Panc1 (cell line): ENCODE results near the gene AIF1. TPM values are rescaled to one million over a fixed set of nuclear protein-coding genes. Genes with fewer than 3 reads are reported as not detected.

Experiments used
- ATAC-seq: fragments of 200-7000 bp; cut with Tn5 transposase; 2 replicates; pipeline ENCODE4 v1.9.1; 2020; ENCODE audit warnings: mild to moderate bottlenecking, moderate library complexity
- Bru-seq: library from RNA; stranded (reverse); fragments of 400-500 nt; gene quantifications from one replicate; lab custom pipeline; 2021; lab: Mats Ljungman, UMichigan
- BruChase-seq, 2 experiments: library from RNA; stranded (reverse); fragments of 400-500 nt; gene quantifications; one replicate each; lab custom pipeline; 2021; lab: Mats Ljungman, UMichigan
- BruUV-seq: library from RNA; stranded (reverse); fragments of 400-500 nt; replicated peaks from 2 replicates; lab custom pipeline; 2021; lab: Mats Ljungman, UMichigan
- CTCF ChIA-PET: fragments of 300-600 bp; sonication (Branson Sonifier 250); formaldehyde crosslinking; loops from one replicate; lab custom pipeline; 2022; ENCODE audit warnings: antibody characterized with exemption; lab: Charles Lee
- POLR2A ChIA-PET: fragments of 300-600 bp; sonication (Branson Sonifier 250); formaldehyde crosslinking; loops from one replicate; lab custom pipeline; 2022; ENCODE audit warnings: antibody characterized with exemption; lab: Charles Lee
- DNase-seq: peaks from one replicate; pipeline ENCODE4 v3.0.0-alpha.2; 2010; ENCODE audit warnings: low read depth, low spot score
- H3K27ac ChIP-seq: 2 replicates; pipeline ENCODE4 v1.5.1; 2011; ENCODE audit warnings: mild to moderate bottlenecking, low read length, inconsistent platforms
- H3K27me3 ChIP-seq: fragments of 200-500 bp; sonication (Bioruptor generic); 2 replicates; pipeline ENCODE4 v1.6.0; 2014; ENCODE audit warnings: low read length, inconsistent platforms; ENCODE audit not compliant: control insufficient read depth, insufficient read depth
- H3K36me3 ChIP-seq: fragments of 200-500 bp; sonication (Bioruptor generic); 2 replicates; pipeline ENCODE4 v1.5.1; 2014; ENCODE audit warnings: inconsistent platforms, mild to moderate bottlenecking, low read length, moderate library complexity; ENCODE audit not compliant: control insufficient read depth, insufficient read depth
- H3K4me1 ChIP-seq: 2 replicates; pipeline ENCODE4 v1.5.1; 2011; ENCODE audit warnings: inconsistent platforms, mild to moderate bottlenecking, low read length, moderate library complexity; ENCODE audit not compliant: control insufficient read depth, insufficient read depth
- H3K4me3 ChIP-seq, 2 experiments: 2 replicates each; pipeline ENCODE4 v1.5.1; 2011 to 2012; ENCODE audit warnings: low read depth in 2 of 2, low read length in 2 of 2, mild to moderate bottlenecking in 2 of 2, inconsistent platforms in 1 of 2, moderate library complexity in 1 of 2
- H3K9me3 ChIP-seq: fragments of 200-500 bp; sonication (Bioruptor generic); 2 replicates; pipeline ENCODE4 v1.5.1; 2014; ENCODE audit warnings: low read depth, mild to moderate bottlenecking, inconsistent platforms, low read length, moderate library complexity; ENCODE audit not compliant: control insufficient read depth, insufficient read depth
- POLR2AphosphoS5 ChIP-seq: IDR thresholded peaks from 2 replicates; pipeline ENCODE4 v1.6.1; 2012; ENCODE audit warnings: mild to moderate bottlenecking, low read depth, low read length, moderate library complexity
- SIN3A ChIP-seq: IDR thresholded peaks from 2 replicates; pipeline ENCODE4 v1.6.1; 2012; ENCODE audit warnings: low read depth, mild to moderate bottlenecking, low read length, moderate library complexity, borderline replicate concordance; ENCODE audit not compliant: insufficient read depth
- TCF7L2 ChIP-seq: IDR thresholded peaks from 2 replicates; pipeline ENCODE4 v1.6.1; 2011; ENCODE audit warnings: mild to moderate bottlenecking, low read depth, low read length, inconsistent platforms
- in situ Hi-C: cut with HindIII; loops from 2 replicates; pipeline ENCODE4 v1.10.0; 2016; ENCODE audit warnings: low sequenced_read_pairs, low pct_unique_long_range_greater_than_20kb
- intact Hi-C: fragments of 100-400 bp; cut with micrococcal nuclease; formaldehyde crosslinking; loops from one replicate; pipeline ENCODE4 v1.10.0; 2022; ENCODE audit not compliant: unreplicated experiment
- long read RNA-seq: library from polyadenylated mRNA; unstranded; transcript quantifications from one replicate; pipeline ENCODE4 v2.0.0, GENCODE V29; 2021; ENCODE audit not compliant: unreplicated experiment
- polyA plus RNA-seq: library from polyadenylated mRNA; unstranded; fragments of >200 nt; gene quantifications from one replicate; pipeline ENCODE4 v1.2.1, GENCODE V29; 2012; ENCODE audit warnings: missing spikeins; ENCODE audit not compliant: insufficient read length
- total RNA-seq: library from RNA; stranded (reverse); gene quantifications from one replicate; pipeline ENCODE4 v1.2.1, GENCODE V29; 2021; ENCODE audit not compliant: unreplicated experiment
- TF ChIP-seq, protein P1 (sequence below), 2 experiments: IDR thresholded peaks; 2 replicates each; pipeline ENCODE4 v1.6.1; 2011 to 2012; ENCODE audit warnings: low read depth in 2 of 2, control low read depth in 1 of 2, low read length in 1 of 2, mild to moderate bottlenecking in 1 of 2, moderate library complexity in 1 of 2; ENCODE audit not compliant: insufficient read depth in 1 of 2
- TF ChIP-seq, protein P2 (sequence below): fragments of 450-650 bp; IDR thresholded peaks from 2 replicates; pipeline ENCODE4 v1.5.1; 2017; ENCODE audit warnings: mild to moderate bottlenecking

The AIF1 gene
- total RNA-seq (0.44 TPM), Bru-seq, nascent RNA (not detected), BruChase-seq, experiment 1, labeled RNA remaining after a 2-hour chase (not detected), BruChase-seq, experiment 2, labeled RNA remaining after a 6-hour chase (not detected)
- not detected for polyA plus RNA-seq
- long read RNA-seq, result 0 reads

DNA sequence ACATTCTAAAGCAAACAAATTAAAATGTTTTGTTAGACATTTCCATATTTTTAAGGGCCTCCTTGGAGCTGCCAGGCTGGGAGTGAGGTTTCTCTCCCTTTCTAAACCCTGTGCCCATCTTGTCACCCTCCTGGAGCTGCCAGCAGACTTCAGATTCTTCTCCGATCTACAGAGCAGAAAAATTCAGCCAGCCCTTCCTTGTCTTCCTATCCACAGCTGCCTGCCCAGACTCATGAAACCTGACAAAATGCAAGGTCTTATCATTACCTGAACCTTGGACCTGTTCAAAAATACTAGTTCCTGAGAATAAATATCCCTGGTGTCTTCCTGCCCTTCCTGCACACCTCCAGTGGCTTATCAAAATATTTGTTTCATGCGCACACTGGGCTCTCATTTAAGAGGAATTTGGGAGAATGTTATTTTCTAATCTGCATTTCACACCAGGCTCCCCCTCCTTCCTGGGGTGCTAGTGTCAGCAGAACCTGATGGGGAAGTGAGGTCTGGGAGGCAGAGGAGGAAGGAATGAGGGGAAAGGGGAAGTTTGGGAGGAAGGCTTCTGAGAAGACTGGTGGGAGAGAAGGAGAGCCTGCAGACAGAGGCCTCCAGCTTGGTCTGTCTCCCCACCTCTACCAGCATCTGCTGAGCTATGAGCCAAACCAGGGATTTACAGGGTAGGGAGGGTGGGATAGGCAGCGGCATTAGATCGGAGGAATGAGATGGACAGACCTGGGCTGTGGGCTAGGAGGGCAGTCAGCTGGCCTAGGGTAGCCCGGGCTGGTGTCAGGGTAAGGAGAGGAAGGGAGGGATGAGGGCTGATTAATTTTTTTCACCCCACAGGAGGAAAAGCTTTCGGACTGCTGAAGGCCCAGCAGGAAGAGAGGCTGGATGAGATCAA lies at the start of gene AIF1:
TSS of gene AIF1 (plus strand) at position 551 of the 895 bp plus-strand sequence. CDS start at position 647, 96 bp downstream.
- intact Hi-C loops, result no loop called here
- Histone ChIP-seq H3K4me1 (0 out of 2 replicates have a peak, but pooled peaks cover 3% of the 10 kb centered on the region), H3K4me3 (no peak within 1 kb of the TSS), H3K27ac (no peak within 1 kb of the TSS), H3K9me3 (no peaks in the 10 kb centered on the region), H3K36me3 (no peaks in the 10 kb centered on the region), H3K27me3 (no peaks in the 10 kb centered on the region)
- POLR2A ChIA-PET, result no interaction called here
- CTCF ChIA-PET, result interaction anchor here (0.6 kb wide), 1 partner anchor 173 kb away, joined by 3 read pairs; no protein-coding TSS in a partner anchor
- BruUV-seq, result no TSS peak
- DNase-seq (no peak), ATAC-seq (no peak)
- TF ChIP-seq, protein P1, sequence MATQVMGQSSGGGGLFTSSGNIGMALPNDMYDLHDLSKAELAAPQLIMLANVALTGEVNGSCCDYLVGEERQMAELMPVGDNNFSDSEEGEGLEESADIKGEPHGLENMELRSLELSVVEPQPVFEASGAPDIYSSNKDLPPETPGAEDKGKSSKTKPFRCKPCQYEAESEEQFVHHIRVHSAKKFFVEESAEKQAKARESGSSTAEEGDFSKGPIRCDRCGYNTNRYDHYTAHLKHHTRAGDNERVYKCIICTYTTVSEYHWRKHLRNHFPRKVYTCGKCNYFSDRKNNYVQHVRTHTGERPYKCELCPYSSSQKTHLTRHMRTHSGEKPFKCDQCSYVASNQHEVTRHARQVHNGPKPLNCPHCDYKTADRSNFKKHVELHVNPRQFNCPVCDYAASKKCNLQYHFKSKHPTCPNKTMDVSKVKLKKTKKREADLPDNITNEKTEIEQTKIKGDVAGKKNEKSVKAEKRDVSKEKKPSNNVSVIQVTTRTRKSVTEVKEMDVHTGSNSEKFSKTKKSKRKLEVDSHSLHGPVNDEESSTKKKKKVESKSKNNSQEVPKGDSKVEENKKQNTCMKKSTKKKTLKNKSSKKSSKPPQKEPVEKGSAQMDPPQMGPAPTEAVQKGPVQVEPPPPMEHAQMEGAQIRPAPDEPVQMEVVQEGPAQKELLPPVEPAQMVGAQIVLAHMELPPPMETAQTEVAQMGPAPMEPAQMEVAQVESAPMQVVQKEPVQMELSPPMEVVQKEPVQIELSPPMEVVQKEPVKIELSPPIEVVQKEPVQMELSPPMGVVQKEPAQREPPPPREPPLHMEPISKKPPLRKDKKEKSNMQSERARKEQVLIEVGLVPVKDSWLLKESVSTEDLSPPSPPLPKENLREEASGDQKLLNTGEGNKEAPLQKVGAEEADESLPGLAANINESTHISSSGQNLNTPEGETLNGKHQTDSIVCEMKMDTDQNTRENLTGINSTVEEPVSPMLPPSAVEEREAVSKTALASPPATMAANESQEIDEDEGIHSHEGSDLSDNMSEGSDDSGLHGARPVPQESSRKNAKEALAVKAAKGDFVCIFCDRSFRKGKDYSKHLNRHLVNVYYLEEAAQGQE (IDR thresholded peaks at IDR 0.05; ENCODE audit: insufficient read depth in 1 of 2, low read depth in 2 of 2, low read length in 1 of 2), result no peak
- TF ChIP-seq POLR2AphosphoS5 (no peak), SIN3A (no peak), TCF7L2 (no peak)
- TF ChIP-seq, protein P2, sequence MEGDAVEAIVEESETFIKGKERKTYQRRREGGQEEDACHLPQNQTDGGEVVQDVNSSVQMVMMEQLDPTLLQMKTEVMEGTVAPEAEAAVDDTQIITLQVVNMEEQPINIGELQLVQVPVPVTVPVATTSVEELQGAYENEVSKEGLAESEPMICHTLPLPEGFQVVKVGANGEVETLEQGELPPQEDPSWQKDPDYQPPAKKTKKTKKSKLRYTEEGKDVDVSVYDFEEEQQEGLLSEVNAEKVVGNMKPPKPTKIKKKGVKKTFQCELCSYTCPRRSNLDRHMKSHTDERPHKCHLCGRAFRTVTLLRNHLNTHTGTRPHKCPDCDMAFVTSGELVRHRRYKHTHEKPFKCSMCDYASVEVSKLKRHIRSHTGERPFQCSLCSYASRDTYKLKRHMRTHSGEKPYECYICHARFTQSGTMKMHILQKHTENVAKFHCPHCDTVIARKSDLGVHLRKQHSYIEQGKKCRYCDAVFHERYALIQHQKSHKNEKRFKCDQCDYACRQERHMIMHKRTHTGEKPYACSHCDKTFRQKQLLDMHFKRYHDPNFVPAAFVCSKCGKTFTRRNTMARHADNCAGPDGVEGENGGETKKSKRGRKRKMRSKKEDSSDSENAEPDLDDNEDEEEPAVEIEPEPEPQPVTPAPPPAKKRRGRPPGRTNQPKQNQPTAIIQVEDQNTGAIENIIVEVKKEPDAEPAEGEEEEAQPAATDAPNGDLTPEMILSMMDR, result no peak
- in situ Hi-C loops, result no loop called here

DNA sequence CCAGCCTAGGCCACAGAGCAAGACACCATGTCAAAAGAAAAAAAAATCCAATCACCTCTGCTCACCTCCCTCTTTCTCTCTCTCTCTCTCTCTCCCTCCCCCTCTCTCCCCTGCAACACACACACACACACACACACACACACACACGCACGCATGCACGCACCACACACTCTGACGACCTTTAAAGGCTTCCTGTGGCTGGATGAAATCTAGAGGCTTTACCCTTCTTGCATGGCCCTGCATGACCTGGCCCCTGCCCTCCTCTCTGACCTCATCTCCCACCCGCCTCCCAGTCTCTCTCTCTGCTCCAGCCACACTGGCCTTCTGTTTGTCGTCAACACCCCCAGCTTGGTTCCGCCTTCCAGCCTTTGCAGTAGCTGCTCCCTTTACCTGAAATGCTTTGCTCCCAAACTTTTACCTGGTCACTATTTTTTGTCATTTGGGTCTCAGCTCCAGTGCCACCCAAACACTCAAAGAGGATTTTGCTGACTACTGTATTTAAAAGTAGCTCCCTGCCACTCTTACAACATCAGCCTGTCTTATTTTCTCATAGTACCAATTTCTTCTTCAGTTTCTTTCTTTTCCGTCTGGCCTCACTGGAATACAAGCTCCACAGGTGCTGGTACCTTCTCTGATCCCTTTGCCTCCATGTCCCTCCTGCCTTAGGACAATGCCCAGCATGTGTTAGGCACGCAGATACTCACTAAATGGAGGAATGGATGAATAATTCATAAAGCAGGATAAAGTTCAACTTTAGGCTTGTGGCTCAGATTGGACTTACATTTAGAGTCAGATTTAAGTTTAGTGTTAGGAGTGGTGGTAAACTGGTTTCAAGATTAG lies 47.3 kb upstream of the AIF1 start:
- Histone ChIP-seq H3K27ac (no peak overlapping the region), H3K27me3 (no peaks in the 10 kb centered on the region), H3K4me3 (no peak overlapping the region), H3K36me3 (no peaks in the 10 kb centered on the region), H3K9me3 (no peaks in the 10 kb centered on the region), H3K4me1 (no peaks in the 10 kb centered on the region)
- TF ChIP-seq POLR2AphosphoS5 (no peak), SIN3A (no peak), TCF7L2 (no peak)
- TF ChIP-seq, protein P1 (IDR thresholded peaks at IDR 0.05; ENCODE audit: insufficient read depth in 1 of 2, low read depth in 2 of 2, low read length in 1 of 2), result no peak
- TF ChIP-seq, protein P2, result no peak
- ATAC-seq, result no peak
- POLR2A ChIA-PET, result no interaction called here
- intact Hi-C loops (no loop called here), in situ Hi-C loops (no loop called here)
- no peak for DNase-seq
- CTCF ChIA-PET, result no interaction called here
- BruUV-seq, result no TSS peak
